Mucosa of stomach (tissue), 1 donor: ENCODE data around the gene TUG1.

Experiments used
- H3K27me3 ChIP-seq: one replicate; pipeline ENCODE4 v1.7.0; 2013; ENCODE audit warnings: mild to moderate bottlenecking, low read length; ENCODE audit not compliant: control insufficient read depth, insufficient read depth
- H3K36me3 ChIP-seq: one replicate; pipeline ENCODE4 v1.7.0; 2013; ENCODE audit warnings: low read length; ENCODE audit not compliant: control insufficient read depth, insufficient read depth
- H3K4me1 ChIP-seq: one replicate; pipeline ENCODE4 v1.7.0; 2013; ENCODE audit warnings: mild to moderate bottlenecking, low read length; ENCODE audit not compliant: control insufficient read depth, insufficient read depth
- H3K4me3 ChIP-seq: one replicate; pipeline ENCODE4 v1.7.0; 2013; ENCODE audit warnings: low read length
- H3K9ac ChIP-seq: one replicate; pipeline ENCODE4 v1.7.0; 2013; ENCODE audit warnings: mild to moderate bottlenecking, low read length, moderate library complexity
- H3K9me3 ChIP-seq: one replicate; pipeline ENCODE4 v1.7.0; 2013; ENCODE audit warnings: mild to moderate bottlenecking, low read length, moderate library complexity; ENCODE audit not compliant: control insufficient read depth
- donor health status: Pancreatic carcinoma.

TUG1 gene

GRCh38 chr22:30949934-30950660, 19.0 kb upstream of the TUG1 start:
- H3K36me3 ChIP-seq, result peaks cover 14% of the 10 kb centered on the region
- no peak overlapping the region for H3K4me3 ChIP-seq
- no peaks in the 10 kb centered on the region for H3K4me1 ChIP-seq
- H3K27me3 ChIP-seq, result no peaks in the 10 kb centered on the region
- no peak overlapping the region for H3K9ac ChIP-seq
- H3K9me3 ChIP-seq, result no peaks in the 10 kb centered on the region

- H3K4me3 ChIP-seq, result no peak overlapping the region
- H3K4me1 ChIP-seq, result no peaks in the 10 kb centered on the region
- no peaks in the 10 kb centered on the region for H3K27me3 ChIP-seq
- peaks cover 7% of the 10 kb centered on the region for H3K36me3 ChIP-seq
- no peaks in the 10 kb centered on the region for H3K9me3 ChIP-seq
- no peak overlapping the region for H3K9ac ChIP-seq
Measured at GRCh38 chr22:30953206-30953605, 15.9 kb upstream of the TUG1 start.

DNA sequence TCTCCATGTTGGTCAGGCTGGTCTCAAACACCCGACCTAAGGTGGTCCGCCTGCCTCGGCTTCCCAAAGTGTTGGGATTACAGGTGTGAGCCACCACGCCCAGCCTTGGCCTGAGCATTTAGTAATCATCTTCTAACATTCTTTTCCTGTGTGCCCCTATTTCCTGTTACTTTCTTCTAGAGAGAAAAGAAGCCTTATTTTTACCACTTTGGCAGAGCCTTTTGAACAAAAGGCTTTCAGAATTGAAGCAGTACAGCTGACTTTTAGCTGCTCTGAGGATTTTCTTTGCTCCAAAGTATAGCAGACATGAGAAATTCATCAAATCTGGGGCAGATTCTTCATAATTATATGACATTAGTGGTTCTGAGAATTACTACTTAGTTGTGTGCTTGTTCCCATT, 13.9 kb upstream of the TUG1 start:
- H3K36me3 ChIP-seq, result no peaks in the 10 kb centered on the region
- no peaks in the 10 kb centered on the region for H3K4me1 ChIP-seq
- no peak overlapping the region for H3K9ac ChIP-seq
- H3K27me3 ChIP-seq, result no peaks in the 10 kb centered on the region
- H3K9me3 ChIP-seq, result no peaks in the 10 kb centered on the region
- H3K4me3 ChIP-seq, result no peak overlapping the region

DNA sequence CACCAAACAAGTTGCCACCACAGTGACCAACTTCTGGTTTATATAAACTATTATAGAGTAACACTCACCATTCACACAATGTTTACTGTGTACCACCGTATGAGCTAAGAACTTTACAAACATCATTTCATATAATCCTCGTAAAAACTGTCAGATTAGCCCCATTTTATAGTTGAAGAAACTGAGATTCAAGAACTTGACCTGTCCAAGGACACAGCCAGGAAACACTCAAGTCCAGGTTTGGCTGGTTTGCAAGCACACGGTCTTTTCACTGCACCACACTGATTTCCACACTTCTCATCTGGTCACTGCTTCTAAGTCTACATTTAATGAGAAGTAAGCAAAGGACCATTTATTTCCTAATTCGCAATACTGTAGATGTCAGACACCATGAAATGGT, 4.2 kb upstream of the TUG1 start:
- Histone ChIP-seq H3K4me1 (peaks cover 6% of the 10 kb centered on the region), H3K36me3 (no peaks in the 10 kb centered on the region), H3K27me3 (no peaks in the 10 kb centered on the region), H3K9ac (no peak overlapping the region), H3K4me3 (no peak overlapping the region), H3K9me3 (no peaks in the 10 kb centered on the region)

- peak within 1 kb of the TSS; percentile 87 for H3K9ac ChIP-seq
- peak within 1 kb of the TSS; percentile 65 for H3K4me3 ChIP-seq
- no peaks in the 10 kb centered on the region for H3K36me3 ChIP-seq
- H3K4me1 ChIP-seq, result peaks cover 10% of the 10 kb centered on the region
- no peaks in the 10 kb centered on the region for H3K27me3 ChIP-seq
- peaks cover 4% of the 10 kb centered on the region for H3K9me3 ChIP-seq
Measured at GRCh38 chr22:30968015-30968923, 796 bp upstream of the TUG1 start, which contains the start of gene MORC2. Gene MORC2 (minus strand): TSS chr22:30968774. CDS start chr22:30967889, 885 bp downstream.

DNA sequence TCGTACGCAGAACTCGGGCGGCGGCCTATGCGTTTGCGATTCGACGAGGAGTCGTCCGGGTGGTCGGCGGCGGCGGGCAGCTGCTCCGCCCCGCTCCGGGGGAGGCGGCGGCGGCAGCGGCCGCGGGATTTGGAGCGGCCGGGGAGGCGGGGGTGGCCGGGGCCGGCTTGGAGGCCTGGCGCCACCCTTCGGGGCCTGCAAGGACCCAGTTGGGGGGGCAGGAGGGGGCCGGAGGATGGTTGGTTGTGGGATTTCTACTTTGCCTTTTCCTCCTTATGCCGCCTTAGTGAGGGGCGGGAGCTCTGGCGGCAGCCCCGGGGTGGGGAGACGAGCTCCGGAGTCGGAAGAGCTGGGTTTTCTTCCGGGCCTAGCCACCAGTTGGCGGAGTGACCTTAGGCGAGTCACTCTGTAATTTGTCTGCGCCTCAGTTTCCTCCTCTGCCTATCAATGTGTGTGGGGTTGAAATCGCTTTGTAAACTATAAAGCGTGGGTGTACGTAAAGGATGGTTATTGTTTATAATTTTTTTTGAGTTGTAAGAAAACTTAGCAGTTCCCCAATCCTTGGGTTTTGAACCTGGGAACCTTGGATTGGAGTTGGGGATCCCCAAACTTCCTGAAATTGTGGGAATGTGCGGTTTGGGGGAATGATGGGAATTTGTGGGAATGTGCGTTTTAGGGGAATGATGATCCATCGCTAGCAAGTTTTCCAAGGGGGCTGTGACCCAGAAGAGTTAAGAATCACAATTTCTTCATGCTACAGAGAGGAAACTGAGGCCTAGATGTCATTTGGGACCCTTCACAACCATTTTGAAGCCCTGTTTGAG, 679 bp downstream of the TUG1 start:
- H3K9ac ChIP-seq, result peak overlapping the region; percentile 87
- H3K4me3 ChIP-seq, result peak overlapping the region; percentile 65
- H3K36me3 ChIP-seq, result no peaks in the 10 kb centered on the region
- H3K9me3 ChIP-seq, result peaks cover 4% of the 10 kb centered on the region
- peaks cover 10% of the 10 kb centered on the region for H3K4me1 ChIP-seq
- H3K27me3 ChIP-seq, result no peaks in the 10 kb centered on the region

DNA sequence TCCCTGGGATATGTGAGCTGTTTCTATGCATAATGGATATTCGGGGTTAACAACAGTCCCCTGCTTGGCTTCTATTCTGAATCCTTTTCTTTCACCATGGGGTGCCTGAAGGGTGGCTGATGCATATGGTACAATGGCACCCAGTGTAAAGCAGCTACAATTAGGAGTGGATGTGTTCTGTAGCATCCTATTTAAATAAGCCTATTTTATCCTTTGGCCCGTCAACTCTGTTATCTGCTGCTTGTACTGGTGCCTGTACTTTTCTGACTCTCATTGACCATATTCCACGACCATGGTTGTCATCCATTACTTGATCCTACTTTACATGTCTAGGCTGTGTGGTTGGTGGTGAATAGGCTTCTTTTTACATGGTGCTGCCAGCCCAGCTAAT, 1.3 kb downstream of the TUG1 start:
- Histone ChIP-seq H3K9me3 (peaks cover 4% of the 10 kb centered on the region), H3K36me3 (peaks cover 3% of the 10 kb centered on the region), H3K4me3 (peak overlapping the region; percentile 65), H3K4me1 (peaks cover 10% of the 10 kb centered on the region), H3K27me3 (no peaks in the 10 kb centered on the region), H3K9ac (peak overlapping the region; percentile 87)

GRCh38 chr22:30978304-30978962, 9.4 kb downstream of the TUG1 start:
- Histone ChIP-seq H3K4me1 (no peaks in the 10 kb centered on the region), H3K4me3 (no peak overlapping the region), H3K9me3 (no peaks in the 10 kb centered on the region), H3K36me3 (peaks cover 7% of the 10 kb centered on the region), H3K27me3 (no peaks in the 10 kb centered on the region), H3K9ac (no peak overlapping the region)

- H3K4me1 ChIP-seq, result no peaks in the 10 kb centered on the region
- H3K4me3 ChIP-seq, result no peak overlapping the region
- no peaks in the 10 kb centered on the region for H3K9me3 ChIP-seq
Measured at GRCh38 chr22:30979932-30980331, 10.9 kb downstream of the TUG1 start.

DNA sequence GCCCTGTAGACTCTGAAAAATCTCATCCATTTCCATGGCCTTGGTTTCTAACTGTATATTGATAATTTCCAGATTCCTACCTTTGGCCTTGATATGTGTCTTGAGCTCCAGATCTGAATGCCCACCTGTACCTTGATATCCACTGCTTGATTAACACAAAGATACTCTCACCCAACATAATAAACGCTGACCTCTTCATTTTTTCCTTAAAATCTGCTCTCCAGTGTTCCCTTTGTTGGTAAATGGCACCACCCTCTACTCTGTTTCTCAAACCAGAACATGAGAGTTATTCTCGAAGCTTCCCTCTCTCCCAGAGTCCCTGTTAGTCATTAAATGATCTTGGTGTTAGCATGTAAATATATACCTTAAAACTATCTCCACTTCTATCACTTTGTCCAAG, 13.4 kb downstream of the TUG1 start:
- no peak overlapping the region for H3K9ac ChIP-seq
- H3K9me3 ChIP-seq, result no peaks in the 10 kb centered on the region
- no peak overlapping the region for H3K4me3 ChIP-seq
- no peaks in the 10 kb centered on the region for H3K4me1 ChIP-seq
- no peaks in the 10 kb centered on the region for H3K27me3 ChIP-seq
- H3K36me3 ChIP-seq, result no peaks in the 10 kb centered on the region

More at GRCh38 chr22:30979932-30980331, 10.9 kb downstream of the TUG1 start:
- Histone ChIP-seq H3K36me3 (peaks cover 7% of the 10 kb centered on the region), H3K27me3 (no peaks in the 10 kb centered on the region), H3K9ac (no peak overlapping the region)

GRCh38 chr22:30984317-30984716, 15.3 kb downstream of the TUG1 start:
- Histone ChIP-seq H3K9me3 (no peaks in the 10 kb centered on the region), H3K4me1 (no peaks in the 10 kb centered on the region), H3K36me3 (no peaks in the 10 kb centered on the region), H3K4me3 (no peak overlapping the region), H3K9ac (no peak overlapping the region), H3K27me3 (no peaks in the 10 kb centered on the region)
